Sigmoid colon (tissue), 7 donors: ENCODE results near the gene RIN2. TPM values are rescaled to one million over a fixed set of nuclear protein-coding genes. Genes with fewer than 3 reads are reported as not detected.

ENCODE experiments used
- DNase-seq: peaks from one replicate; pipeline ENCODE4 v3.0.0-alpha.2; 2019
- H3K27ac ChIP-seq, 4 donors: fragments of 200-600 bp; sonication (generic); one replicate each; pipeline ENCODE4 v1.5.1; 2016 to 2019; ENCODE audit warnings: mild to moderate bottlenecking in 1 of 4
- H3K27me3 ChIP-seq, 3 donors: fragments of 200-600 bp; sonication (generic); one replicate each; pipeline ENCODE4 v1.5.1; 2019; ENCODE audit warnings: mild to moderate bottlenecking in 1 of 3
- H3K36me3 ChIP-seq, 4 donors: fragments of 200-600 bp; sonication (generic); one replicate each; pipeline ENCODE4 v1.5.1; 2016 to 2019
- H3K4me1 ChIP-seq, 4 donors: fragments of 200-600 bp; sonication (generic); one replicate each; pipeline ENCODE4 v1.5.1; 2017 to 2019
- H3K4me3 ChIP-seq, 4 donors: fragments of 200-600 bp; sonication (generic); one replicate each; pipeline ENCODE4 v1.5.1; 2017 to 2019; ENCODE audit warnings: mild to moderate bottlenecking in 2 of 4, moderate library complexity in 1 of 4
- H3K9me3 ChIP-seq, 4 donors: fragments of 200-600 bp in 3 of 4; sonication (generic) in 3 of 4; one replicate each; pipeline versions ENCODE4 v1.5.1 to v1.6.1; 2013 to 2019
- CTCF ChIP-seq, 4 experiments: fragments of 450-650 bp in 3 of 4; fragments of 200-600 bp in 1 of 4; IDR thresholded peaks; one replicate each; pipeline ENCODE4 v1.5.1; 2016 to 2019; ENCODE audit warnings: antibody characterized with exemption in 4 of 4, mild to moderate bottlenecking in 3 of 4, moderate library complexity in 2 of 4
- EP300 ChIP-seq, 4 donors: sonication (generic); formaldehyde crosslinking; IDR thresholded peaks; one replicate each; pipeline ENCODE4 v1.6.1; 2017; ENCODE audit warnings: antibody characterized with exemption in 4 of 4
- POLR2A ChIP-seq, 2 donors: fragments of 450-650 bp; IDR thresholded peaks; one replicate each; pipeline ENCODE4 v1.6.1; 2016; ENCODE audit warnings: antibody characterized with exemption in 2 of 2, mild to moderate bottlenecking in 2 of 2, moderate library complexity in 2 of 2
- POLR2AphosphoS5 ChIP-seq, 4 donors: sonication (generic); formaldehyde crosslinking; IDR thresholded peaks; one replicate each; pipeline ENCODE4 v1.6.1; 2017; ENCODE audit warnings: antibody characterized with exemption in 4 of 4
- WGBS, 2 donors: extraction: QIAGEN DNeasy Blood & Tissue Kit; methylation state at CpG; one replicate each; pipeline ENCODE4 v1.1.7; 2013; 5-methylcytosine and 5-hydroxymethylcytosine counted together
- intact Hi-C: fragments of 100-400 bp; cut with DNase I; formaldehyde crosslinking; loops from one replicate; pipeline ENCODE4 v1.15.1; 2023
- polyA plus RNA-seq, 3 donors: library from polyadenylated mRNA; stranded (reverse); fragments of 200-250 nt; gene quantifications; one replicate each; pipeline ENCODE4 v1.2.3, GENCODE V29; 2013
- total RNA-seq, 4 donors: library from RNA; depleted of rRNA; stranded (reverse); fragments of >200 nt; gene quantifications; one replicate each; pipeline ENCODE4 v1.1.0, GENCODE V29; 2016
- donor health status: healthy with polysubstance abuse.
- donor health status: Bipolar disorder and iron deficiency.
- donor health status: healthy.

RIN2 gene
- total and polyA plus RNA-seq, 7 donors = 13.4 to 73.7 (median 54.2) TPM

DNA sequence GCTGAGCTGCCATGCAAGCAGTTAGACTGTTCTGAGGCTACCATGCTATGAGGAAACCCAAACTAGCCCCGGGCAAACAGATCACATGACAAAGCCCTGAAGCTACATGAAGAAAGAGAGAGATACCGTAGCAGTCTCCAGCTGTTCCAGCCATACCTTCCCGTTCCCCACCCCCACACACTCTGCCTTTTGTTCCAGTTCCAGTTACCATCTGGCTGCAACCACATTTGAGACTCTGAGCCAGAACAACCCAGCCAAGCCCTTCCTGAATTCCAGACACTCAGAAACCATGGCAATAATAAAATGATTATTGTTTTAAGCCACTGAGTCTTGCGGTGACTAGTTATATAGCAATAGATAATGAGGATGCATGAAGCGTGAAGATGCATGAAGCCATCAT, 28.3 kb downstream of the RIN2 start:
- peak overlapping the region in 2 of 4 donors; percentile 62 to 64 for H3K27ac ChIP-seq
- peaks cover 0 to 33% (median 30%) of the 10 kb centered on the region in 4 donors for H3K4me1 ChIP-seq
- WGBS, 2 donors = 24 to 54% methylated on average over 5 of the region's 5 CpGs
- no peak overlapping the region for H3K4me3 ChIP-seq
- TF ChIP-seq POLR2A (IDR thresholded peaks at IDR 0.05) (no peak), POLR2AphosphoS5 (IDR thresholded peaks at IDR 0.05) (peak in 1 of 4 donors; percentile 35)
- DNase-seq = peak; percentile 63
- no peaks in the 10 kb centered on the region for H3K9me3 ChIP-seq
- H3K27me3 ChIP-seq = no peaks in the 10 kb centered on the region
- intact Hi-C loops = loop anchor here (5.0 kb wide), 1 partner anchor 101 kb away; no protein-coding TSS in a partner anchor
- no peaks in the 10 kb centered on the region for H3K36me3 ChIP-seq

DNA sequence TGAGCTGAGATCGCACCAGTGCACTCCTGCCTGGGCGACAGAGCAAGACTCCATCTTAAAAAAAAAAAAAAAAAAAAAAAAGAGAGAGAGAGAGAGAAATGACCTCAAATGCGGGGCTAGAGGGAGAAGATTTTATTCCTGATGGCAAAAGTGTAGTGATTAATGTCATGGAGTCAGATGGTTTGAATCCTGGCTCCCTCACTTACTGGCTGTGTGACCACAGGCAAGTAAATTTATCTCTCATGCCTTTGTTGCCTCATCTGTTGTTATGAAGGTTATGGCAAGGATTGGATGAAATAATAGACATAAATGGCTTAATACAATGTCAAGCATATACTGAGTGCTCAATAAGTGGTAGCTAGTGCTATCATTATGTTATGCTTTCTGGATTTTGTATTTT, 29.3 kb downstream of the RIN2 start:
- WGBS, 2 donors = 93 to 98% methylated on average over 3 of the region's 3 CpGs
- no peak overlapping the region for H3K27ac ChIP-seq
- H3K4me1 ChIP-seq = peaks cover 0 to 33% (median 30%) of the 10 kb centered on the region in 4 donors
- H3K4me3 ChIP-seq = no peak overlapping the region
- H3K9me3 ChIP-seq = no peaks in the 10 kb centered on the region
- DNase-seq = no peak
- intact Hi-C loops = loop anchor here (5.0 kb wide), 1 partner anchor 100 kb away; no protein-coding TSS in a partner anchor
- H3K36me3 ChIP-seq = no peaks in the 10 kb centered on the region
- no peaks in the 10 kb centered on the region for H3K27me3 ChIP-seq
- TF ChIP-seq CTCF (IDR thresholded peaks at IDR 0.05) = no peak
- no peak for TF ChIP-seq POLR2A (IDR thresholded peaks at IDR 0.05)
- no peak for TF ChIP-seq POLR2AphosphoS5 (IDR thresholded peaks at IDR 0.05)
- TF ChIP-seq EP300 (IDR thresholded peaks at IDR 0.05) = no peak

DNA sequence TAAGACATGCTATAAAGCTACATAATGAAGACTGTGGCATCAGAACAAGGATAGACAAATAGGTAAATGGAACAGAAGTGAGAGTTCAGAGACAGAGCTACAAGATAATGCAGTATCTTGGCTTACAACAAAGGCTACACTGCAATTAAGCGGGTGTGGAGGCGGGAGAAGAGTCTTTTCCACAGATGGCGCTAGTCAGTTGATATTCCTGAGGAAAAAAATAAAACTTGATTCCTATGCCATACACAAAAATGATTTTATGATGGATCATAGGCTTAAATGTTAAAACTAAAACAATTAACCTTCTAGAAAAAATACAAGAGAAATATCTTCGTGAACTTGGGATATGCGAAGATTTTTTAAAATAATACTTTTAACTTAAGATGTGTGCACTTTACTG, 31.0 kb downstream of the RIN2 start:
- Histone ChIP-seq H3K9me3 (no peaks in the 10 kb centered on the region), H3K27ac (no peak overlapping the region), H3K4me3 (no peak overlapping the region), H3K27me3 (no peaks in the 10 kb centered on the region), H3K36me3 (no peaks in the 10 kb centered on the region), H3K4me1 (peaks cover 0 to 31% (median 27%) of the 10 kb centered on the region in 4 donors)
- peak; percentile 8 for DNase-seq
- WGBS, 2 donors = 96 to 98% methylated on average over 5 of the region's 5 CpGs
- intact Hi-C loops = loop anchor here (5.0 kb wide), 1 partner anchor 98 kb away; no protein-coding TSS in a partner anchor
- TF ChIP-seq EP300 (IDR thresholded peaks at IDR 0.05) = no peak

DNA sequence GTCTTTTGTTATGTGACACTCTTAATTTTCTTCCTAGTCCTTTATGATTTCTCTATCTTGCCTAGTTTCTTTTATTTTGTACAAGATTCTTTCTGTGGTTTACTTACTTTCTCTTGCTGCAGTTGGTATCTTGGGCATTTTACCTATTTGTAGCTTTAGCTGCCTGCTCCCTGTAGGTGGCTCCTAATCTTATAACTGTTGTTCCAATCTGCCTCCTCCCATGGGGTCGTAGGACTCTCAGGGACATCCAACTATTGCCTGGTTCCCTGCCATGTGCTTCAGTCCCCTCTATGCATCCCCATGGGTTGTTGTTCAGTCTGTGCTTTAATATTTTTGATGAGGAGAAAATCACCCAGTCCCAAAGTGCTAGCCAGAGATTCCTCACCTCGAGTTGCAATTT, 31.4 kb downstream of the RIN2 start:
- intact Hi-C loops = loop anchor here (5.0 kb wide), 1 partner anchor 98 kb away; no protein-coding TSS in a partner anchor
- H3K27ac ChIP-seq = no peak overlapping the region
- no peak for DNase-seq
- 71 to 87% methylated on average over 2 of the region's 2 CpGs for WGBS, 2 donors
- H3K27me3 ChIP-seq = no peaks in the 10 kb centered on the region
- H3K9me3 ChIP-seq = no peaks in the 10 kb centered on the region
- no peak overlapping the region for H3K4me3 ChIP-seq
- H3K36me3 ChIP-seq = no peaks in the 10 kb centered on the region
- H3K4me1 ChIP-seq = peaks cover 0 to 27% (median 23%) of the 10 kb centered on the region in 4 donors
- TF ChIP-seq POLR2AphosphoS5 (IDR thresholded peaks at IDR 0.05) (no peak), CTCF (IDR thresholded peaks at IDR 0.05) (no peak), POLR2A (IDR thresholded peaks at IDR 0.05) (no peak), EP300 (IDR thresholded peaks at IDR 0.05) (no peak)

GRCh38 chr20:19791887-19792286, 33.8 kb downstream of the RIN2 start:
- peaks cover 0 to 2% (median under 1%) of the 10 kb centered on the region in 4 donors for H3K4me1 ChIP-seq
- H3K9me3 ChIP-seq = no peaks in the 10 kb centered on the region
- no peaks in the 10 kb centered on the region for H3K36me3 ChIP-seq
- no peak overlapping the region for H3K4me3 ChIP-seq
- 94 to 95% methylated on average over 2 of the region's 2 CpGs for WGBS, 2 donors
- TF ChIP-seq POLR2A (IDR thresholded peaks at IDR 0.05) (no peak), EP300 (IDR thresholded peaks at IDR 0.05) (no peak), POLR2AphosphoS5 (IDR thresholded peaks at IDR 0.05) (no peak), CTCF (IDR thresholded peaks at IDR 0.05) (no peak)
- intact Hi-C loops = no loop called here
- DNase-seq = peak; percentile 20
- H3K27ac ChIP-seq = no peak overlapping the region
- H3K27me3 ChIP-seq = no peaks in the 10 kb centered on the region

DNA sequence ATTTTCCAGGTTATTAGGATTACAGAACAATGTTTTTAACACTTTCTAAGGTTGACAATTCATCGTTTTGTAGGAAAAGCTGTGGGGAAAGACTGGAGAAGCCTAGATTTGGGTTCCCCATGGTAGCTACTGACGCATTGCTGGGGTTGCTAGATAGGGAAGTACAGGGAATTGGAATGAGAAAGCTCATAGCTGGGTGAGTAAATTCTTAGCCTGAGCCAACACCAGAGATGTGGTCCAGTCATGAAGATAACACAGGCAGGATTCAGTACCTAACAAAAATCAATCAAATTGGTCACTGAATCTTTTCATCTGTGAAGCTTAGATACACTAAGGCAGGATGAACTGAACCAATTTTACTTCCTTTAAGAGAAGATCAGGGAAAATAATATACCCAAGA, 35.7 kb downstream of the RIN2 start:
- Histone ChIP-seq H3K36me3 (no peaks in the 10 kb centered on the region), H3K4me3 (no peak overlapping the region), H3K4me1 (no peaks in the 10 kb centered on the region), H3K27ac (no peak overlapping the region), H3K9me3 (no peaks in the 10 kb centered on the region), H3K27me3 (no peaks in the 10 kb centered on the region)
- DNase-seq = no peak
- intact Hi-C loops = no loop called here
- TF ChIP-seq POLR2A (IDR thresholded peaks at IDR 0.05) = no peak
- TF ChIP-seq EP300 (IDR thresholded peaks at IDR 0.05) = no peak
- no peak for TF ChIP-seq CTCF (IDR thresholded peaks at IDR 0.05)
- TF ChIP-seq POLR2AphosphoS5 (IDR thresholded peaks at IDR 0.05) = no peak
- WGBS, 2 donors = 92 to 96% methylated on average over 2 of the region's 2 CpGs
